DOHH2 (cell line): ENCODE results near the gene SAMD9L.

Source experiments
- H3F3A ChIP-seq: fragments of 200-600 bp; sonication (generic), shearing (Covaris generic); 2 replicates; pipeline ENCODE4 v1.6.0; 2016; ENCODE audit warnings: antibody characterized with exemption, mild to moderate bottlenecking; ENCODE audit not compliant: control insufficient read depth, insufficient read depth
- H3K27ac ChIP-seq: fragments of 200-600 bp; sonication (generic); 2 replicates; pipeline ENCODE4 v1.5.1; 2014; ENCODE audit warnings: low read depth, mild to moderate bottlenecking, low read length, moderate library complexity
- H3K27me3 ChIP-seq: fragments of 200-600 bp; sonication (generic); 2 replicates; pipeline ENCODE4 v1.6.1; 2014; ENCODE audit warnings: mild to moderate bottlenecking, low read length, mixed read lengths; ENCODE audit not compliant: control insufficient read depth
- H3K36me3 ChIP-seq: fragments of 200-600 bp; sonication (generic); 2 replicates; pipeline ENCODE4 v1.6.1; 2014; ENCODE audit warnings: mild to moderate bottlenecking, low read length, moderate library complexity, mixed read lengths; ENCODE audit not compliant: control insufficient read depth
- H3K4me1 ChIP-seq: fragments of 200-600 bp; sonication (generic); 2 replicates; pipeline ENCODE4 v1.6.1; 2014; ENCODE audit warnings: mild to moderate bottlenecking, low read length, mixed read lengths; ENCODE audit not compliant: control insufficient read depth
- H3K4me2 ChIP-seq: fragments of 200-600 bp; sonication (generic); 2 replicates; pipeline ENCODE4 v1.6.0; 2014; ENCODE audit warnings: mild to moderate bottlenecking, low read length, moderate library complexity
- H3K4me3 ChIP-seq: fragments of 200-600 bp; sonication (generic); 2 replicates; pipeline ENCODE4 v1.5.1; 2014; ENCODE audit warnings: mild to moderate bottlenecking, low read length, mixed read lengths
- H3K79me2 ChIP-seq: fragments of 200-600 bp; sonication (generic); 2 replicates; pipeline ENCODE4 v1.6.1; 2014; ENCODE audit warnings: mild to moderate bottlenecking, low read length, mixed read lengths; ENCODE audit not compliant: control insufficient read depth
- H3K9me2 ChIP-seq: fragments of 200-600 bp; sonication (generic); replicated peaks from 2 replicates; pipeline ENCODE4 v1.6.1; 2014; ENCODE audit warnings: mild to moderate bottlenecking, low read length, mixed read lengths; ENCODE audit not compliant: control insufficient read depth
- H3K9me3 ChIP-seq: fragments of 200-600 bp; sonication (generic); 2 replicates; pipeline ENCODE4 v1.6.1; 2014; ENCODE audit warnings: antibody characterized with exemption, low read length, mixed read lengths; ENCODE audit not compliant: control insufficient read depth, insufficient read depth
- H4K20me1 ChIP-seq: fragments of 200-600 bp; sonication (generic); 2 replicates; pipeline ENCODE4 v1.6.0; 2014; ENCODE audit warnings: low read depth, mild to moderate bottlenecking, antibody characterized with exemption, low read length, moderate library complexity; ENCODE audit not compliant: control insufficient read depth, insufficient read depth
- EZH2phosphoT487 ChIP-seq: fragments of 200-600 bp; sonication (generic); IDR thresholded peaks from 2 replicates; pipeline ENCODE4 v1.6.1; 2017; ENCODE audit warnings: borderline replicate concordance, mild to moderate bottlenecking, antibody characterized with exemption, low read length, moderate library complexity, mixed read lengths
- TF ChIP-seq, protein P1 (sequence below): fragments of 200-600 bp; sonication (generic); IDR thresholded peaks from one replicate; pipeline ENCODE4 v1.5.1; 2014; ENCODE audit warnings: antibody characterized with exemption, mild to moderate bottlenecking, low read depth, low read length; ENCODE audit not compliant: poor library complexity, severe bottlenecking

The SAMD9L gene

GRCh38 chr7:93159490-93159889 is 11.3 kb upstream of the SAMD9L start:
- Histone ChIP-seq H3K9me2 (no peaks in the 10 kb centered on the region; the same call in 1 of the 2 replicates), H3K27ac (no peak overlapping the region), H3K9me3 (peaks cover 18% of the 10 kb centered on the region; the same call in 1 of the 2 replicates), H3K4me2 (no peak overlapping the region), H3K4me3 (no peak overlapping the region), H3K79me2 (no peaks in the 10 kb centered on the region), H3K4me1 (no peaks in the 10 kb centered on the region), H3K27me3 (no peaks in the 10 kb centered on the region), H3F3A (no peaks in the 10 kb centered on the region), H4K20me1 (no peaks in the 10 kb centered on the region), H3K36me3 (no peaks in the 10 kb centered on the region)
- no peak for TF ChIP-seq EZH2phosphoT487
- TF ChIP-seq, protein P1, sequence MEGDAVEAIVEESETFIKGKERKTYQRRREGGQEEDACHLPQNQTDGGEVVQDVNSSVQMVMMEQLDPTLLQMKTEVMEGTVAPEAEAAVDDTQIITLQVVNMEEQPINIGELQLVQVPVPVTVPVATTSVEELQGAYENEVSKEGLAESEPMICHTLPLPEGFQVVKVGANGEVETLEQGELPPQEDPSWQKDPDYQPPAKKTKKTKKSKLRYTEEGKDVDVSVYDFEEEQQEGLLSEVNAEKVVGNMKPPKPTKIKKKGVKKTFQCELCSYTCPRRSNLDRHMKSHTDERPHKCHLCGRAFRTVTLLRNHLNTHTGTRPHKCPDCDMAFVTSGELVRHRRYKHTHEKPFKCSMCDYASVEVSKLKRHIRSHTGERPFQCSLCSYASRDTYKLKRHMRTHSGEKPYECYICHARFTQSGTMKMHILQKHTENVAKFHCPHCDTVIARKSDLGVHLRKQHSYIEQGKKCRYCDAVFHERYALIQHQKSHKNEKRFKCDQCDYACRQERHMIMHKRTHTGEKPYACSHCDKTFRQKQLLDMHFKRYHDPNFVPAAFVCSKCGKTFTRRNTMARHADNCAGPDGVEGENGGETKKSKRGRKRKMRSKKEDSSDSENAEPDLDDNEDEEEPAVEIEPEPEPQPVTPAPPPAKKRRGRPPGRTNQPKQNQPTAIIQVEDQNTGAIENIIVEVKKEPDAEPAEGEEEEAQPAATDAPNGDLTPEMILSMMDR = no peak

DNA sequence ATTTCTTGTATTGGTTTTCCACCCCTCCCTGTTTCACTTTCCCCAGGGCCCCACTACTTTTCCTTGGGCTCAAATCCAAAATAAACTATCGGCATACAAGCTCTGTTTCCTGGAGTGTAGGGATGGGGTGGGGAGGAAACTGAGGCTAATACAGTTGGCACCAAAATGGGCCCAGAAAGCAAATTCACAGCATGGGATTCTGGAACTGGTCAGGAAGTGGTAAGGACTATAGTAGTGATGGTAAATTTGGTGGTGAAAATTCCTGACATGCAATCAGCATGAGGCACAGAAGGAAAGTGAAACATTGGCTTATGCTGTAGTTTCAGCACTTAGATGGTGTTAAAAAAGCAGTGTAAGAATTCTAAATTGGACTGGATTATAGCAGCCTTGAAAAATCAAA is 8.7 kb upstream of the SAMD9L start:
- no peak overlapping the region for H3K4me2 ChIP-seq
- no peaks in the 10 kb centered on the region for H4K20me1 ChIP-seq
- H3K4me1 ChIP-seq = no peaks in the 10 kb centered on the region
- H3K27me3 ChIP-seq = no peaks in the 10 kb centered on the region
- no peak overlapping the region for H3K27ac ChIP-seq
- no peaks in the 10 kb centered on the region for H3K79me2 ChIP-seq
- TF ChIP-seq, protein P1 = no peak
- no peak for TF ChIP-seq EZH2phosphoT487
- H3K4me3 ChIP-seq = no peak overlapping the region
- no peaks in the 10 kb centered on the region; the same call in 1 of the 2 replicates for H3K9me2 ChIP-seq
- H3K36me3 ChIP-seq = no peaks in the 10 kb centered on the region
- peaks cover 8% of the 10 kb centered on the region; the same call in 1 of the 2 replicates for H3K9me3 ChIP-seq
- H3F3A ChIP-seq = no peaks in the 10 kb centered on the region

DNA sequence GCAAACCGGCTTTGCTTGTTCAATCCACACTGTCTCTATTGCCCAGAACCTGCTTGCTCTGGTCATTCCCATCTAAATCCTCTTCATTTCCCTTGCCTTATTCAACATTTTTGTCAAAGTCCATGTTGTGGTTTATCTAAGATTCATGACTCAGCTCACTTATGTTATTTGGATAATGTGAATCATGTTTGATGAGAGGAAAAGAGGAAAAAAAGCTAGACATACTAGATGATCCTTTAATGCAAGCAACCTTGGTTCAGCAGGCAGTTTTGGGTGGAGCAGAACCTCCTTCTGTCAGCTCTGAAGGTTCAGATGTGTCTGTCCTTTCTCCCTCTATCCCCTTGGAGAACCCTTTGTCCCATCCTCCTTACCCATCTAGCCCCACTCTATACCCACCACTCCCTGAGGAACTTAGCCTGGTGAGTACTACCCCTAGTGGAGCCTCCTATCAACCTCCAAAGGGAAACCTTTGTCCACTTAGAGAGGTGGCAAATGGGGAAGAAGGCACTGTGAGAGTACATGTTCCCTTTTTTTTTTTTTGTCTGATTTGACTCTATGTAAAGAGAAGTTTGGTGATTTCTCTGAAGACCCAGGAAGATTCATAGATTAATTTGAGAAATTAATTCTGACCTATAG is 2.1 kb upstream of the SAMD9L start:
- Histone ChIP-seq H3K9me2 (no peaks in the 10 kb centered on the region; the same call in 1 of the 2 replicates), H3K4me2 (no peak overlapping the region), H3K4me3 (no peak overlapping the region), H3K27me3 (no peaks in the 10 kb centered on the region), H3K27ac (no peak overlapping the region), H3K79me2 (no peaks in the 10 kb centered on the region), H3F3A (no peaks in the 10 kb centered on the region), H3K4me1 (no peaks in the 10 kb centered on the region), H3K9me3 (no peaks in the 10 kb centered on the region), H4K20me1 (no peaks in the 10 kb centered on the region), H3K36me3 (no peaks in the 10 kb centered on the region)
- TF ChIP-seq, protein P1 = no peak
- TF ChIP-seq EZH2phosphoT487 = no peak
